Peyer's patch (tissue), 4 donors: Measurements from ENCODE around the gene FMNL3. TPM values are rescaled to one million over a fixed set of nuclear protein-coding genes. Genes with fewer than 3 reads are reported as not detected.
A peak's percentile ranks its signal among the peaks of the same experiment; 100 is the strongest.

Experiments
- DNase-seq, 3 donors: peaks; one replicate each; pipeline ENCODE4 v3.0.0-alpha.2; 2017 to 2019
- H3K27ac ChIP-seq, 4 donors: fragments of 200-600 bp; sonication (generic); one replicate each; pipeline ENCODE4 v1.5.1; 2016 to 2019
- H3K27me3 ChIP-seq, 2 donors: fragments of 200-600 bp; sonication (generic); one replicate each; pipeline ENCODE4 v1.5.1; 2019
- H3K36me3 ChIP-seq, 3 donors: fragments of 200-600 bp; sonication (generic); one replicate each; pipeline ENCODE4 v1.5.1; 2016 to 2019
- H3K4me1 ChIP-seq, 4 donors: fragments of 200-600 bp; sonication (generic); one replicate each; pipeline ENCODE4 v1.5.1; 2016 to 2019
- H3K4me3 ChIP-seq, 4 donors: fragments of 200-600 bp; sonication (generic); 1 replicate in 3 of 4; 2 replicates in 1 of 4; pipeline ENCODE4 v1.5.1; 2016 to 2019; ENCODE audit warnings: mild to moderate bottlenecking in 1 of 4
- H3K9me3 ChIP-seq, 4 donors: fragments of 200-600 bp; sonication (generic); one replicate each; pipeline ENCODE4 v1.5.1; 2016 to 2019; ENCODE audit warnings: mild to moderate bottlenecking in 1 of 4
- CTCF ChIP-seq, 6 experiments: fragments of 450-650 bp in 4 of 6; fragments of 200-600 bp in 2 of 6; sonication (generic) in 1 of 6; IDR thresholded peaks; one replicate each; pipeline ENCODE4 v1.5.1; 2017 to 2019; ENCODE audit warnings: antibody characterized with exemption in 6 of 6, mild to moderate bottlenecking in 3 of 6, moderate library complexity in 1 of 6
- POLR2A ChIP-seq, 2 donors: fragments of 450-650 bp; IDR thresholded peaks; one replicate each; pipeline ENCODE4 v1.5.1; 2017; ENCODE audit warnings: antibody characterized with exemption in 2 of 2, mild to moderate bottlenecking in 2 of 2, moderate library complexity in 2 of 2
- total RNA-seq, 4 donors: library from RNA; depleted of rRNA; stranded (reverse); fragments of >200 nt; gene quantifications; one replicate each; pipeline ENCODE4 v1.1.0, GENCODE V29; 2016

The FMNL3 gene
- total RNA-seq, 4 donors from 2014 or later, result 2.1 to 40.4 (median 8.2) TPM

- TF ChIP-seq POLR2A (IDR thresholded peaks at IDR 0.05), result no peak
- TF ChIP-seq CTCF (IDR thresholded peaks at IDR 0.05), result no peak
- peaks cover 0 to 5% (median 0%) of the 10 kb centered on the region in 3 donors for H3K36me3 ChIP-seq
- H3K4me1 ChIP-seq, result peaks cover 0 to 48% (median 39%) of the 10 kb centered on the region in 4 donors
- DNase-seq, result peak in 2 of 3 donors; percentile 88 to 90
- H3K27ac ChIP-seq, result peak overlapping the region; percentile 74 to 88 (median 80)
- peak overlapping the region in 2 of 4 donors; percentile 2 to 13 for H3K4me3 ChIP-seq
- H3K9me3 ChIP-seq, result no peaks in the 10 kb centered on the region
- H3K27me3 ChIP-seq, result no peaks in the 10 kb centered on the region
These were observed 44.0 kb downstream of the FMNL3 start for GRCh38 chr12:49662998-49663843.

GRCh38 chr12:49661746-49662145 is 45.5 kb downstream of the FMNL3 start:
- Histone ChIP-seq H3K27ac (peak overlapping the region; percentile 74 to 88 (median 80)), H3K36me3 (peaks cover 0 to 16% (median 0%) of the 10 kb centered on the region in 3 donors), H3K9me3 (no peaks in the 10 kb centered on the region), H3K4me3 (no peak overlapping the region), H3K4me1 (peaks cover 0 to 48% (median 39%) of the 10 kb centered on the region in 4 donors), H3K27me3 (no peaks in the 10 kb centered on the region)
- TF ChIP-seq CTCF (IDR thresholded peaks at IDR 0.05), result no peak
- no peak for TF ChIP-seq POLR2A (IDR thresholded peaks at IDR 0.05)
- no peak for DNase-seq

GRCh38 chr12:49661191-49661590 is 46.0 kb downstream of the FMNL3 start:
- no peak for TF ChIP-seq CTCF (IDR thresholded peaks at IDR 0.05)
- no peak for TF ChIP-seq POLR2A (IDR thresholded peaks at IDR 0.05)
- Histone ChIP-seq H3K9me3 (no peaks in the 10 kb centered on the region), H3K4me3 (no peak overlapping the region), H3K4me1 (peaks cover 0 to 48% (median 39%) of the 10 kb centered on the region in 4 donors), H3K27ac (peak overlapping the region in 2 of 4 donors; percentile 84 to 88), H3K27me3 (no peaks in the 10 kb centered on the region), H3K36me3 (peaks cover 0 to 18% (median 0%) of the 10 kb centered on the region in 3 donors)
- DNase-seq, result peak in 1 of 3 donors; percentile 29

DNA sequence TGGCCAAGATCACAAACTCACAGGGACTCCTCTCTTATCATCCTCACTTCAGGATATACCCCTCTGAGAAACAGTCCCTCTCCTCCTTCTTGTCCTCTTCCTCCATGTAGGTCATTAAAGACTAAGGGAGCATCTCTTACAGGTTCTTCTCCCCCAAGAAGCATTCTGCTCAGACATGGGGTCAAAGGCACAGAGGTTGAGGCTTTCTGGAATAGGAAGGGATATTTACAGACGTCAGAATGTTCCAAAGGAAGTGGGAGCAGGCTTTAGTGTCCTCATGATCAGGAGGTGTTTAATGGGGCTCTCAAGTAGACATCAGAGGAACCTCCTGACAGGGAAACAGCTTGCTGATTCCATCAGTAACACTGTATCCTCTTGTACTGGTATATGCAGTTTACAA is 47.5 kb downstream of the FMNL3 start:
- H3K9me3 ChIP-seq, result no peaks in the 10 kb centered on the region
- H3K27me3 ChIP-seq, result no peaks in the 10 kb centered on the region
- no peak for DNase-seq
- H3K27ac ChIP-seq, result no peak overlapping the region
- H3K4me1 ChIP-seq, result peaks cover 0 to 39% (median 37%) of the 10 kb centered on the region in 4 donors
- peaks cover 0 to 18% (median 0%) of the 10 kb centered on the region in 3 donors for H3K36me3 ChIP-seq
- H3K4me3 ChIP-seq, result no peak overlapping the region
- TF ChIP-seq CTCF (IDR thresholded peaks at IDR 0.05), result no peak
- no peak for TF ChIP-seq POLR2A (IDR thresholded peaks at IDR 0.05)

DNA sequence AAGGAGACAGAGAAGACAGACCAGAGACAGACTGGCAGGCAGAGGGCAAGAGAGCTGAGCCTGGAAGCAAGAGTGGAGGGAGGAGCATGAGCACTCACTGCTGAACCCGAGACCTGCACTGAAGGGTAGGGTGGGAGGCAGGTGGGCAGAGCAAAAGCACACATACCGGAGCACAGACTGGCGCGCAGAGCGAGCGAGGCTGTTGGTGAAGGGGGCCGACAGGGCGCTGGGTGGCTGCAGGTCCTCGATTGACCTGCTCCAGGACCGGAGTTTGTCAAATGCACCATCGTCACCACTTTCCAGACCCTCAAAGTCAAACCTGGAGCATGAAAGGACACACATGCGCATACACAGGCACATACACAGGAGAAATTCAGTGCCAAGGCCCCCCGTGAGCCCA is 48.9 kb downstream of the FMNL3 start:
- Histone ChIP-seq H3K4me1 (peaks cover 0 to 25% (median 22%) of the 10 kb centered on the region in 4 donors), H3K27me3 (no peaks in the 10 kb centered on the region), H3K36me3 (peaks cover 0 to 32% (median 0%) of the 10 kb centered on the region in 3 donors), H3K27ac (no peak overlapping the region), H3K4me3 (no peak overlapping the region), H3K9me3 (no peaks in the 10 kb centered on the region)
- no peak for DNase-seq
- no peak for TF ChIP-seq CTCF (IDR thresholded peaks at IDR 0.05)
- TF ChIP-seq POLR2A (IDR thresholded peaks at IDR 0.05), result no peak
